OCI-LY7 (cell line): Measurements from ENCODE around the gene TLR3.

Source experiments
- EZH2phosphoT487 ChIP-seq: fragments of 200-600 bp; sonication (generic); IDR thresholded peaks from 2 replicates; pipeline ENCODE4 v1.6.1; 2018; ENCODE audit warnings: low read depth, borderline replicate concordance, mild to moderate bottlenecking, mixed run types, antibody characterized with exemption, low read length, moderate library complexity, mixed read lengths
- TF ChIP-seq, protein P1 (sequence below): fragments of 200-600 bp; sonication (generic); conservative IDR thresholded peaks from 2 replicates; pipeline ENCODE4 v1.5.1; 2014; ENCODE audit warnings: mild to moderate bottlenecking, antibody characterized with exemption, low read length, moderate library complexity, mixed read lengths

DNA sequence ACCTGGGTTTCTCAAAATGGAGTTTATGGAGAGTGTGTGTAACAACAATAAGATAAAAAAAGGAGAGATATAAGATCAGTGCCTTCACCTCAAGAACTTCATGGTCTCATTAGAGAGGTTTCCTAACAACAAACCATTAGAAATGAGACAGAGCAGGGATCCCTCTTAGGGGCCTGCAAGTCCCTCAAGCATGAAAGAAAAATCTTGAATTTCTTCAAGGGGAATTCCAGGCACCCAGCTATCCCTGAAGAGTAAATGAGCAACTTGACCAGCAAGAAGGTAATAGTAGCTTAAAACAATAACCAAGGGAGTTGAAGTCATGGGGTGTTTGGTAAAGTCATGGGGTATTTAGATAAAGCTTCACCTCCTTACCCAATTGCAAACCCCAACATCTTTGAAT is 49.7 kb upstream of the TLR3 start:
- TF ChIP-seq, protein P1, sequence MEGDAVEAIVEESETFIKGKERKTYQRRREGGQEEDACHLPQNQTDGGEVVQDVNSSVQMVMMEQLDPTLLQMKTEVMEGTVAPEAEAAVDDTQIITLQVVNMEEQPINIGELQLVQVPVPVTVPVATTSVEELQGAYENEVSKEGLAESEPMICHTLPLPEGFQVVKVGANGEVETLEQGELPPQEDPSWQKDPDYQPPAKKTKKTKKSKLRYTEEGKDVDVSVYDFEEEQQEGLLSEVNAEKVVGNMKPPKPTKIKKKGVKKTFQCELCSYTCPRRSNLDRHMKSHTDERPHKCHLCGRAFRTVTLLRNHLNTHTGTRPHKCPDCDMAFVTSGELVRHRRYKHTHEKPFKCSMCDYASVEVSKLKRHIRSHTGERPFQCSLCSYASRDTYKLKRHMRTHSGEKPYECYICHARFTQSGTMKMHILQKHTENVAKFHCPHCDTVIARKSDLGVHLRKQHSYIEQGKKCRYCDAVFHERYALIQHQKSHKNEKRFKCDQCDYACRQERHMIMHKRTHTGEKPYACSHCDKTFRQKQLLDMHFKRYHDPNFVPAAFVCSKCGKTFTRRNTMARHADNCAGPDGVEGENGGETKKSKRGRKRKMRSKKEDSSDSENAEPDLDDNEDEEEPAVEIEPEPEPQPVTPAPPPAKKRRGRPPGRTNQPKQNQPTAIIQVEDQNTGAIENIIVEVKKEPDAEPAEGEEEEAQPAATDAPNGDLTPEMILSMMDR, result no peak
- no peak for TF ChIP-seq EZH2phosphoT487
